Ammon's horn (tissue), 1 donor: ENCODE data around the gene LRRC3.
"Not testable (repeated sequence)": the region's sequence is repeated elsewhere in the genome, so short reads cannot be mapped to it uniquely, and the experiment has no call there.

Experiments
- DNase-seq: peaks from one replicate; pipeline ENCODE4 v3.0.0-alpha.2; 2016; ENCODE audit warnings: low spot score

LRRC3 gene, protein sequence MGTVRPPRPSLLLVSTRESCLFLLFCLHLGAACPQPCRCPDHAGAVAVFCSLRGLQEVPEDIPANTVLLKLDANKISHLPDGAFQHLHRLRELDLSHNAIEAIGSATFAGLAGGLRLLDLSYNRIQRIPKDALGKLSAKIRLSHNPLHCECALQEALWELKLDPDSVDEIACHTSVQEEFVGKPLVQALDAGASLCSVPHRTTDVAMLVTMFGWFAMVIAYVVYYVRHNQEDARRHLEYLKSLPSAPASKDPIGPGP

DNA sequence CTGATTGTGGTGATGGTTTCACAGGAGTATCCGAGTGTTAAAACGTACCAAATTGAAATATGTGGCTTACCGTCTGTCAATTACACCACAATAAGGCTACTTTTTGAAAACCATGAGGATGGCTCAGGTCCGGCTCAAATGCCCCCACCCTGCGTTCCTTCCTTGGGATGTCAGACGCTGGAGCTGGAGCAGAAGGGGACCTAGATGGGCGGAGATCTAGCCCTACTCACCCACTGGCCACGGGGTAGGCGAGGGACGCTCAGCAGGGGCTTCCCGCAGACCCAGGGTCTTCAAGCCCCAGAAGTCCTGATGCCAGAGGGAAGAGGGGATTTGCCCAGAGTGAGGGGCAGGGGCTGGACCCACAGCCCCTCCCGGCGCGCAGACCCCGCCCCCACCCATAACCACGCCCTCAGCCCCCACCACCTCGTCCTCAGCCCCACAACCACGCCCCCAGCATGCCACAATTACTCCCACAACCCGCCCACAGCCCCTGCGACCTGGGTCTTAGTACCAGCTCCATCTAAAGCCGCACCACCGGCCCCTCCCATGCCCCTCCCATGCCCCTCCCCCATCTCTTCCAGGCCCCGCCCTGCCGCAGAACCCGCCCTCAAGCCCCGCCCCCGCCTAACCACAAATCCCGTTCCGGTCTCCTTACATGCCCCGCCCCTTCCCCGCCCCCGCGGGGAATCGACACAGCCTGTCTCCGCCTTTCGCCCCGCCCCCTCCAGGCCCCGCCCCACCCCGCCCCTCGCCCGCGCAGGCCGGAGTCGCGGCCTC, at the start of gene LRRC3:
Gene LRRC3 (plus strand): TSS at position 764 of the 777 bp plus-strand sequence. CDS start 1,135 bp downstream, outside the sequence.
- DNase-seq, result no peak

DNA sequence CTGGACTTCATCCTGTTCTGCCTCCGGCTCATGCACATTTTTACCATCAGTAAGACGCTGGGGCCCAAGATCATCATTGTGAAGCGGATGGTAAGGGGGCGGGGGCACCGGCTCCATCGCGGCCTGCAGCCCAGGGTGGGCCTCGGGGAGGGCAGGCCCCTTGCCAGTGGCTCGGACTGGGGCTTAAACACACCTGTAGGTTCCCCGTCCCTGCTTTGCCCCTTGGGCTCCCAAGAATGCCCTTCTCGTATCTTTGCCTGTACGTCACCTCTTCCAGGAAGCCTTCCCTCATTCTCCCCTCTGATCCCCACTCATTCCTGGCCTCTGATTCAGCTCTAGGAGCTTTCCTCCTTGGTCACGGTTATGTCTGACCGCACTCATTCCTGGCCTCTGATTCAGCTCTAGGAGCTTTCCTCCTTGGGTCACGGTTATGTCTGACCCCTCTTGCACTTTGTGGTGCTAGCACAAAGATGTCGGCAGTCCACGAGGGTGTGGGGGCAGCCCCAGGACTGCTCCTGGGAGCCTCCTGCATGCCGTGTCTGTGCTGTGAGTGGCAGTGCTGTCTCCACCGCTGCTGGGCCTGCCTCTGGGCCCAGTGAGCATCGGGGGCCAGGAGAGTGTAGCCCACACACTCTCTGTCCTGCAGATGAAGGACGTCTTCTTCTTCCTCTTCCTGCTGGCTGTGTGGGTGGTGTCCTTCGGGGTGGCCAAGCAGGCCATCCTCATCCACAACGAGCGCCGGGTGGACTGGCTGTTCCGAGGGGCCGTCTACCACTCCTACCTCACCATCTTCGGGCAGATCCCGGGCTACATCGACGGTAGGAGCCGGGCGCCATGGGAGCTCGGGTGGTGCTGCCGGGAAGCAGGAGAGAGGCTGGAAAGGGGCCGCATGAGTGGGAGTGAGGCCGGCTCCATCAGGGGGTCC, 49.1 kb upstream of the LRRC3 start:
- no peak for DNase-seq

DNA sequence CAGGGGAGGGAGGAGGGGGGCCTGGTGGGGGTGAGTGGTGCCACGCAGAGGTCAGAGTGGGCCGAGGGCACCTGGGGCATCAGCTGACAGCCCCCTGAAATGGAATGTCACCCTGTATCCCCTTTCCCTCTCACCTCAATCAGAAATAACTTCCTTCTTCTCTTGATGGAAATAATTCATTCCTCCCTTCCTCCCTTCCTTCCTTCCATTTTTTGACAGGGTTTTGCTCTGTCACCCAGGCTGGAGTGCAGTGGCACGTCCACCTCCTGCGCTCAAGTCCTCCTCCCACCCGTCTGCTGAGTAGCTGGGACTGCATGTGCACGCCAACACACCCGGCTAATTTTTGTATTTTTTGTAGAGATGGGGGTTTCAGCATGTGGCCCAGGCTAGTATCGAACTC, 48.4 kb upstream of the LRRC3 start:
- no peak for DNase-seq

DNA sequence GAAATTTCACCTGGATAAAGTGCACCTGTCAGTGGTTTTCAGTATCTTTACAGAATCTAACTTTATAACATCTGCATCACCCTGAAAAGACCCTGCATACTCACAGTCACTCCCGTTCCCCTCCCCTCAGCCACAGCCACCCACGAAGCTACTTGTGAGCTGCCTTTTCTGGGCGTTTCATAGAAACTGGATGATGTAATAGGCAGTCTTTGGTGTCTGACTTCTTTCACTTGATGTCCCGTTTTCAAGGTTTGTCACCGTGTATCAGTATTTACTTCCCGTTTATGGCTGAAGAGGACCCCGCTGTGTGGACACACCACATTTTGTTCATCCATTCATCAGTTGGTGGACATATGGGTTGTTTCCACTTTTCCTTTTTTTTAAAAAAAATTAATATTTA, 47.8 kb upstream of the LRRC3 start:
- no peak for DNase-seq

DNA sequence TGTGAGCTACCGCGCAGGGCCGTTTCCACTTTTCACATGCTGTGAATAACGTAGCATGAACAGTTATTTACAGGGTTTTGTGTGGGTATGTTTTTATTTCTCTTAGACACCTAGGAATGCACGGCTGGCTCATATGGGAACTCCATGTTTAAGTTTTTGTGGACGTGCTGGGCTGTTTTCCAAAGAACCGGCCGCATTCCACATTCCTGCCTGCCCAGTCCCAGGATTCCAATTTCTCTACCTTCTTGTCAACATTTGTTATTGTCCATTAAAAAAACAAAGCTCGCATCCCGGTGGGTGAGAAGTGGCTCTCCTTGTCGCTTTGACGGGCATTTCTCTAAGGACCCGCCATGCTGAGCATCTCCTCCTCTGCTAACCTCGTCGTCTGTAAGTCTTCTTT, 47.1 kb upstream of the LRRC3 start:
- DNase-seq, result no peak

DNA sequence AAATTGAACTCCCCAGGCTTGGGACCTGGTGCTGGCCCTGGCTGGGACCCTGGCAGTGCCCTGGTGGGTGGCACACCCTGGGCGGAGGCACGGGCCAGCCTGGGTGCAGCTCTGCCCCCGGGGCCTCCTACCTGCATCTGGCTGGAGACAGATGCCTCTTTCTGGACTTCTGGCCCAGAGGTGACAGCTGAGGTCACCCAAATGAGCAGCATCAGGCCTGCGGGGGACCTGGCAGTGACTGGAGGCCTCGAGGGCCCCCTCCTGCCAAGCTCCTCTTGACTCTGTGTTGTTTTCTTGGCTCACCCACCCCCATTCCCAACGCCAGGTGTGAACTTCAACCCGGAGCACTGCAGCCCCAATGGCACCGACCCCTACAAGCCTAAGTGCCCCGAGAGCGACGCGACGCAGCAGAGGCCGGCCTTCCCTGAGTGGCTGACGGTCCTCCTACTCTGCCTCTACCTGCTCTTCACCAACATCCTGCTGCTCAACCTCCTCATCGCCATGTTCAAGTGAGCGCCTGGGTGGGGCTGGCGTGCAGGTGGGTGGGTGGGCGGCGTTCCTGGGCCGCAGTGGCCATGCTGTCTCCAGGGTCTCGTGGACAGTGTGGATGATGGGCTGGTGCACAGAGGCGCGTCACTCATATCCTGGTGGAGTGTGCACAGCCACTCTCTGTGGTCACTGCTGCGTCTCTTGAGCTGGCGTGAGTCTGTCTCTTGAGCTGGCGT, 41.6 kb upstream of the LRRC3 start:
- no peak for DNase-seq

DNA sequence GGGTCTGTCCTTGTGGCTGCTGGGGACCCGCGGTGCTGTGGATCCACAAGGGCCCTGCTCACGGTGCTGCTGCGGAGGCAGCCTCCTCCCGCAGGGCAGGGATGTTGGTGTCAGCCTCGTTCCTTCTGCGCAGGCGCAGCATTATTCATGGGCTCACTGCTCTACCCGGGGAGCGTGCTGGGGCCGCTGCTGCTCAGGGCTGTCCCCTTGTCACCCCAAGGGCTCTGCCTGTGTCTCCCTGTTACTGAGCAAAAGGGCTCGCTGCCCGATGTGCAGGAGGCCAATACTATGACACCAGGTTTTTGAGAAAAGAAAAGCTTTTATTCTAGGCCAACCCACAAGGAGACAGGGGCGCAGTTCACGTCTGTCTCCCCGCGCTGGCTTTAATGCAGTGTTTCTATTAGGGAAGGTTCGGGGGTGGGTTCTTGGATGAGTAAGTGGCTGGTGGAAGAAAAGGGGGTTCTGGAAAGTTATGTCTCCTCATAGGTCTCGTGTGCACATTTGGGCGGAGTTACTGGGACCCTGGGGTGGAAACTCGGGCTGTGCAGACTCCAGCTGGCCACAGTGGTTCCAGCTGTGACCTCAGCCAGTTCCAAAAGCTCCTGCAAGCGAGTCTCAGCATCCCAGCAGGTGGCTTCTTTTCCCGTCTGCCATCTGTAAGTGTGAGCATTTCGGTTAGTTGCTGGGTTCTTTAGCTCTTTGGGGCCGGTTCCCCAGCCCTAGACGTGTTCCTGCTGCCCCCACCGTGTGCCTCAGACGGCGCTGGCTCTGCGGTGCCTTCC, 40.8 kb upstream of the LRRC3 start:
- no peak for DNase-seq

DNA sequence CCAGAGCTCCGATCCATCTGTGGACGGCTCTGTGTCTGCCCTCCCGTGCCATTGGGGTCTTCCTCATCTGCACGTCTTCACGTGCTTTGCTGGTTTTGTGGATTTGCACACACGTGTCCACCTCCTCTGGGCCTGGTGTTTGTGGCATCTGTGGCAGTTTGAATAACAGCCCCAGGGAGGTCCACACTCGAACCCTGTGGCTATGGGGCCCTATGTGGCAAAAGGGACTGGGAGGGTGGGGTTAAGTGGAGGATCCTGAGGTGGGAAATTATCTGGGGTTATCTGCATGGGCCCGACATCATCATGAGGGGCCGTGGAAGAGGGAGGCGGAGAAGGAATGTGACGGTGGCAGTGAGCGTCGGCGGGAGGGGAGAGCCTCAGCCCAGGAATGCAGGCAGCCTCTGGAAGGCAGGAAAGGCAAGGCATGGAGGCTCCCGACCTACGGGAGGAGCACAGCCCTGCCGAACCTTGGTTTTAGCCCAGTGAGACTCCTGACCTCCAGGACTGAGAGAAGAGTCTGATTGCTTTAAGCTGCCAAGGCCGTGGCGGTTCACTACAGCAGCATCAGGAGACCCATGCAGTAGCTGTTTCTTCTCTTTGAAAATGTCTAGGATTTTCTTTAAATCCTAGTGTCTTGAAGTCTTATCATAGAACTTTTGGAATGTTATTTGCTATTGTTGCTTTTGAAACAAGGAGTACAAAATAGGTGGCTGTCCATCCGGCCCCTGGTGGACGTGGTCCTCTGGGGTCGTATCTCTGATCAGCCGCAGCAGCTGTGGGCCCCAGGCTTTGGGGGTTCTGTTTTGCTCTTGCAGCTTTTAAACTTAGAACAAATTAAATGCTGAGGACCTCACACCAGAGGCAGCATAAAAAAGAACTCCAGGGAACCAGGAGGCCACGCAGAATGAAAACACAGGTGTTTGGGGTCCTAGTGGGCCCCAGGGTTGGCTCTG, 40.0 kb upstream of the LRRC3 start:
- DNase-seq, result no peak

DNA sequence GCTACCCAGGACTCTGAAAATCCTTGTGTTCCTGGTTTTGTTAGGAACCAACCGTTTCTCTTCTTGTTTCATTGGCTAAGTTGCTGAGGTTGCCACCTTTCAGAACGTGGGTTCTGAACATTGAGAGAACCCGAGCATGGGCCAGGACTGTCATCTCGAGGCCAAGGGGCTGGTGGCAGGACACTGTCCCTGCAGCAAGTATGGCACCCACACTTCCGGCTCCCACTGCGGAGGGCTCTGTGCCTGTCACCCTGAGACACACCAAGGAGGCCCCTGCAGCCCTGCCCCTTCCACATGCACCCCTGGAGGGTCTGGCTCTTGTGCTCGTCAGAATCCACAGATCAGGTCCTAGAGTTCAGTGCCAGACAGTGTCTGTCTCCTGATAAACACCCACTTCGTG, 39.1 kb upstream of the LRRC3 start:
- no peak for DNase-seq

DNA sequence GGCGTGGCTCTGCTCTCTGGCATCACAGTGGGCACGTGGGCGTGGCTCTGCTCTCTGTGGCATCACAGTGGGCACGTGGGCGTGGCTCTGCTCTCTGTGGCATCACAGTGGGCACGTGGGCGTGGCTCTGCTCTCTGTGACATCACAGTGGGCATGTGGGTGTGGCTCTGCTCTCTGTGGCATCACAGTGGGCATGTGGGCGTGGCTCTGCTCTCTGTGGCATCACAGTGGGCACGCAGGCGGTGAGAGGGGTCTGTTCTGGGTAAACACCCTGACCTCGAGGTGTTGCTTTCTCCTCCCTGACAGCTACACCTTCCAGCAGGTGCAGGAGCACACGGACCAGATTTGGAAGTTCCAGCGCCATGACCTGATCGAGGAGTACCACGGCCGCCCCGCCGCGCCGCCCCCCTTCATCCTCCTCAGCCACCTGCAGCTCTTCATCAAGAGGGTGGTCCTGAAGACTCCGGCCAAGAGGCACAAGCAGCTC, 37.6 kb upstream of the LRRC3 start:
- DNase-seq, result not testable (repeated sequence)

DNA sequence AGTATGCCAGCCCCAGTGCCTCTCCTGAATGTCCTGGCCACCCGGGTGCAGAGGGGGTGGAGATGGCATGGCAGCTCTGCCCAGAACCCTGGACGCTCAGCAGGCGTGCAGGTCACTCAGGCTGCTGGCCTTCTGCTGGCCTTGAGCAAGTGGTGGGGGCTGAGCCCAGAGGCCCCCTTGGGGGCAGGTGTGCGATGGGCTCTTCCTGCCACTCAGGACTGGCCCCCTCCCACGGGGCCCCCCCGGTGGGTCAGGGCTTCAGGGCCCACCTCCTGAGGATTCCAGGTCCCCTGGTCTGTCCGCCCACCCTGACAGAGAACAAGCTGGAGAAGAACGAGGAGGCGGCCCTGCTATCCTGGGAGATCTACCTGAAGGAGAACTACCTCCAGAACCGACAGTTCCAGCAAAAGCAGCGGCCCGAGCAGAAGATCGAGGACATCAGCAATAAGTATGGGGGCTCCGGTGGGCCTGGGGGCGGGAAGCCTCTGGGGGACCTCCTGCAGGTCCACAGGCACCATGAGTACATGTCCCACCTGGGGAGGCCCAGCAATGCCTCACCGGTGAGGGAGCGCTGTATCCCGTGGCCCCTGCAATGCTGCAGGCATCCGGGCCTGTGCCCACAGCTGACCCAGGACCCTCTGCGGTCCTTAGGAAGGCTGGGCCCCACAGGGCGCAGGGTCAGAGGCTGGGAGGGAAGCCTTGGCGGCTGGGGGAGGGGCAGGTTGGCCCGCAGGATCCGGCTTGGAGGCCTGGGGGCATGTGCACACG, 37.0 kb upstream of the LRRC3 start:
- no peak for DNase-seq

DNA sequence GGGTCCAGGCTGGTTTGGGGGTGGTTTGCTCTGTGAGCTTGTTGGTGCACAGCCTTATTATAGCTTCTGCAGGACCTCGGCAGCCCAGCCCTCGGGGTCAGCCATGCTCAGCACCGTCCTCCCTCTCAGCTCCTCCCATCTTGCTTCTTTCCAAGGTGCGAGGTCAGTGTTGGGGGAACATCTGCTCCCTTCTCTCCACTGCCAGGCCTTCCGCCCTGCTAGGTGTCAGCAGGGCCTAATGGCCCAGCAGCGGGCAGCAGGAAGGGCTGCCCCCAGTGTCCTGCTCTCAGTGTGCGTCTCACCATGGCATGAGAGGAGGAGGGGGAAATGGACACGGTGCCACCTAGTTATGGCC, 36.5 kb upstream of the LRRC3 start:
- no peak for DNase-seq

DNA sequence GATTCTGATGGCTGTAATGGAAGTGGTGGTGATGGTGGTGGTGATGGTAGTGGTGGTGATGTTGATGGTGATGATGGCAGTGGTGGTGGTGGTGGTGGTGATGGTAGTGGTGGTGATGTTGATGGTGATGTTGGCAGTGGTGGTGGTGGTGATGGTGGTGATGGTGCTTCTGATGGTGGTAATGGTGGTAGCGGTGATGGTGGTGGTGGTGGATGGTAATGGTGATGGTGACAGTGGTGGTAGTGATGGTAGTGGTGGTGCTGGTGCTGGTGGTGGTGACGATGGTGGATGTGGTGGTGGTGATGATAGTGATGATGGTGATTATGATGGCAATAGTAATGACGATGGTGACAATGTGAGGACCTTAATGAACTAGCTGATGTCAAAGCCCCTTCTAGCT, 35.6 kb upstream of the LRRC3 start:
- DNase-seq, result no peak

DNA sequence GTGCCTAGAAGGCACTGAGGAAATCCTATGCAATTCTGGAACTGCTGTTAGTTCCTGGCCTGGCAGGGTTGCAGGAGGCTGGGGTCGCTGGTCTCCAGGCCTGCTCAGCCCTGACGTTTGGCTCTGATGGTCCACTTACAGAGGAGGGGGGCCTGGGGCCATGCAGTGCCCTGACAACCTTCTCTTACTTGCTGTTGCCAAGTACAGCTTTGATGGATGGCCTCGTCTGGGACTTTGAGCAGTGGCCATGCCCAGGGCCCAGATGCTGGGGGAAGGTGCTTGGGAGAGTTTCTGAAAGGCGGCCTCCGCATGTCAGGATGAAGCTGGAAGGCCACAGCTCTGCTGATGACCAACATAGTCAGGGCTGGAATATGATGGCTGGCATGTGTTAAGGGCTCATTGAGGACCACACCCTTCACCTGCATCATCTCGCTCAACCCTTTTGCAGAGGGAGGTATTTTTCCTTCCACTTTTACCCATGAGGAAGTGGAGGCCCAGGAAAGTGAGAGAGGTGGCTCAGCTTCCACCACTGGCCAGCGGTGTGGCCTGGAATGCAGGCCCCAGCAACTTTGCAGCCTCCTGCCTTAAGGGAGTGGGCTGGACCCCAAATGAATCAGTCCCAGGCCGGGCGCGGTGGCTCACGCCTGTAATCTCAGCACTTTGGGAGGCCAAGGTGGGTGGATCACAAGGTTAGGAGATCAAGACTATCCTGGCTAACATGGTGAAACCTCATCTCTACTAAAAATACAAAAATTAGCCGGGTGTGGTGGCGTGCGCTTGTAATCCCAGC, 34.7 kb upstream of the LRRC3 start:
- no peak for DNase-seq

DNA sequence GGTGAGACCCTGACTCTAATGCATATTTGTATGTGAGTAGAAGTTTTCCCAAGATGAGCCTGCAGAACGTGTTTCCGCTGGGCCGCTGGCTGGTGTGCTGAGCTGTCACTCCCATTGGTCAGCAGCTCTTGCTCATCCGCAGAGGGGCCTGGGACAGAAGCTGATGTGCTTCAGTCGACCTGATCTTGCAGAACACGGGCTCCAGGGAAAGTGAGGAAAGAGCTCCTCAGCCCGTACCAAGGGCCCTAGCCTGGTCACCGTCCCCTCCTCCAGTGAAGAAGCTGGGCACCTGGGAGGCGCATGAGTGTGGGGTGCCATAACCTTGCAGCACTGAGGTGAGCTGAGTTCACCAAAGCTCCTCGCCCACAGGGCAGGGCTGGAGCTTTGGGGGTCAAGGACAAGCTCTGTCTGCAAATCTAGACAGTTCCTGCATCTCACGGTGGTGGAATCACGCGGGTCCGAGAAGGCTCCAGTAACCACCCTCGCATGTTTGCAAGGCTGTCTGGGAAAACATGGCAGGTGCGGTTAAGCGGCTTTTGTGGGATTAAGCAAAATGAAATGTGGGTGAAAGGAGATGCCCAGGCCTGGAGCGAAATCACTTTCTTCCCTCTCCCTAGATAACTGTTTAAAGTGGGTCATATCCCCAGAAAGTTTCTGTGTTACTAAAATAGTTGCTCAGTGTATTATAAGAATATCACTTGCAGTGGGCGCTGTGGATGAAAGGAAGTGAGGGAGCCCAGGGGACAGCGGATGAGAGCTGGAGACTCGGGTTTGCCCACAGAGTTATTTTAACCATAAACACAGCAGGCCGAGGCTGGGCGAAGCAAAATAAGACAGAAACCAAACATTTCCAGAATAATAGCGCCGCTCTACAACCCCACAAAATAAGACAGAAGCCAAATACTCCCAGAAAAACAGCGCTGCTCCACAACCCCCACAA, 33.1 kb upstream of the LRRC3 start:
- DNase-seq, result no peak

DNA sequence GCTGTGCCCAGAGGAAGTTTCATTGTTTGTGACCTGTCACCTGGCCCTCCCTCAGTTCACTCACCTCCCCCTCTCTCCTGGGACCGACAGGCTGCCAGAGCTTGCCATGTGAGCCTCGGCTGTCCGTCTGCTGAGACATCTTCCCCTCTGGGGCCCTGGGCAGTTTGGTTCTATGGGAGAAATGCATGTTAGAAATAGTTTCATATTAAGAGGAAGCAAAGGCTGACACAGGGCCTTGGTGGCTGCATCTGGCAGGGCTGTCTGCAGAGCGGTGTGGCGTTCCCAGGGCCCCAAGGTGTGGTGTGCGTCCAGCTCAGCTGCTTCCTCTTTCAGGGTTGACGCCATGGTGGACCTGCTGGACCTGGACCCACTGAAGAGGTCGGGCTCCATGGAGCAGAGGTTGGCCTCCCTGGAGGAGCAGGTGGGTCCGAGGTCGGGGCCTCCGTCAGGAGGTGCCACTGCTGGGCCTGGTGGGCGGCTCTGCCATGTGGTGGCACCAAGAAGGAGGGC, 31.9 kb upstream of the LRRC3 start:
- DNase-seq, result no peak
